ENCODE measurements around the gene PCDHB10. TPM values are rescaled to one million over a fixed set of nuclear protein-coding genes. Genes with fewer than 3 reads are reported as not detected.
"Not testable (repeated sequence)": the region's sequence is repeated elsewhere in the genome, so short reads cannot be mapped to it uniquely, and the experiment has no call there.

PCDHB10 gene
- total and polyA plus RNA-seq, 9 donors, result 2.7 to 5.2 (median 3.1) TPM

GRCh38 chr5:141208478-141208877, 16.3 kb downstream of the PCDHB10 start, which contains the start of gene PCDHB12:
Gene PCDHB12, plus strand, starts transcription at chr5:141208719. Its CDS starts 189 bp downstream, at chr5:141208908.
- H3K36me3 ChIP-seq, result no peaks in the 10 kb centered on the region
- intact Hi-C loops (cut with DNase I), result no loop called here
- peaks cover 0 to 33% of the 10 kb centered on the region in 2 donors for H3K9me3 ChIP-seq
- no peaks in the 10 kb centered on the region for H3K4me1 ChIP-seq (ENCODE audit: insufficient read depth)
- H3K4me3 ChIP-seq, result peak within 1 kb of the TSS; percentile 1
- no peaks in the 10 kb centered on the region for H3K27me3 ChIP-seq
- DNase-seq, result peak in 3 of 5 donors; percentile 19 to 44 (median 23)
- TF ChIP-seq, protein P1, sequence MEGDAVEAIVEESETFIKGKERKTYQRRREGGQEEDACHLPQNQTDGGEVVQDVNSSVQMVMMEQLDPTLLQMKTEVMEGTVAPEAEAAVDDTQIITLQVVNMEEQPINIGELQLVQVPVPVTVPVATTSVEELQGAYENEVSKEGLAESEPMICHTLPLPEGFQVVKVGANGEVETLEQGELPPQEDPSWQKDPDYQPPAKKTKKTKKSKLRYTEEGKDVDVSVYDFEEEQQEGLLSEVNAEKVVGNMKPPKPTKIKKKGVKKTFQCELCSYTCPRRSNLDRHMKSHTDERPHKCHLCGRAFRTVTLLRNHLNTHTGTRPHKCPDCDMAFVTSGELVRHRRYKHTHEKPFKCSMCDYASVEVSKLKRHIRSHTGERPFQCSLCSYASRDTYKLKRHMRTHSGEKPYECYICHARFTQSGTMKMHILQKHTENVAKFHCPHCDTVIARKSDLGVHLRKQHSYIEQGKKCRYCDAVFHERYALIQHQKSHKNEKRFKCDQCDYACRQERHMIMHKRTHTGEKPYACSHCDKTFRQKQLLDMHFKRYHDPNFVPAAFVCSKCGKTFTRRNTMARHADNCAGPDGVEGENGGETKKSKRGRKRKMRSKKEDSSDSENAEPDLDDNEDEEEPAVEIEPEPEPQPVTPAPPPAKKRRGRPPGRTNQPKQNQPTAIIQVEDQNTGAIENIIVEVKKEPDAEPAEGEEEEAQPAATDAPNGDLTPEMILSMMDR (IDR thresholded peaks at IDR 0.05), result no peak
- TF ChIP-seq POLR2A (IDR thresholded peaks at IDR 0.05) (no peak), EP300 (IDR thresholded peaks at IDR 0.05) (no peak)
- WGBS, 3 donors, result 14 to 22% (median 20%) methylated on average over 11 of the region's 11 CpGs
- H3K27ac ChIP-seq, result no peak within 1 kb of the TSS

DNA sequence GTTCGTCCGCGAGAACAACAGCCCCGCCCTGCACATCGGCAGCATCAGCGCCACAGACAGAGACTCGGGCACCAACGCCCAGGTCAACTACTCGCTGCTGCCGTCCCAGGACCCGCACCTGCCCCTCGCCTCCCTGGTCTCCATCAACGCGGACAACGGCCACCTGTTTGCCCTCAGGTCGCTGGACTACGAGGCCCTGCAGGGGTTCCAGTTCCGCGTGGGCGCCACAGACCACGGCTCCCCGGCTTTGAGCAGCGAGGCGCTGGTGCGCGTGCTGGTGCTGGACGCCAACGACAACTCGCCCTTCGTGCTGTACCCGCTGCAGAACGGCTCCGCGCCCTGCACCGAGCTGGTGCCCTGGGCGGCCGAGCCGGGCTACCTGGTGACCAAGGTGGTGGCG, 18.1 kb downstream of the PCDHB10 start:
- H3K4me1 ChIP-seq (ENCODE audit: insufficient read depth); H3K4me3 ChIP-seq; intact Hi-C loops (cut with DNase I); H3K27ac ChIP-seq; DNase-seq; H3K27me3 ChIP-seq; H3K36me3 ChIP-seq: not testable (repeated sequence)
- WGBS, 3 donors, result 24 to 47% (median 24%) methylated on average over 21 to 39 of the region's 39 CpGs
- peaks cover 0 to 43% of the 10 kb centered on the region in 2 donors for H3K9me3 ChIP-seq

GRCh38 chr5:141210849-141211248, 18.7 kb downstream of the PCDHB10 start:
- intact Hi-C loops (cut with DNase I); H3K36me3 ChIP-seq; H3K4me3 ChIP-seq; H3K27ac ChIP-seq; H3K4me1 ChIP-seq (ENCODE audit: insufficient read depth); DNase-seq; H3K27me3 ChIP-seq: not testable (repeated sequence)
- 17 to 42% (median 19%) methylated on average over 10 to 21 of the region's 27 CpGs for WGBS, 3 donors
- H3K9me3 ChIP-seq, result peaks cover 0 to 38% of the 10 kb centered on the region in 2 donors

DNA sequence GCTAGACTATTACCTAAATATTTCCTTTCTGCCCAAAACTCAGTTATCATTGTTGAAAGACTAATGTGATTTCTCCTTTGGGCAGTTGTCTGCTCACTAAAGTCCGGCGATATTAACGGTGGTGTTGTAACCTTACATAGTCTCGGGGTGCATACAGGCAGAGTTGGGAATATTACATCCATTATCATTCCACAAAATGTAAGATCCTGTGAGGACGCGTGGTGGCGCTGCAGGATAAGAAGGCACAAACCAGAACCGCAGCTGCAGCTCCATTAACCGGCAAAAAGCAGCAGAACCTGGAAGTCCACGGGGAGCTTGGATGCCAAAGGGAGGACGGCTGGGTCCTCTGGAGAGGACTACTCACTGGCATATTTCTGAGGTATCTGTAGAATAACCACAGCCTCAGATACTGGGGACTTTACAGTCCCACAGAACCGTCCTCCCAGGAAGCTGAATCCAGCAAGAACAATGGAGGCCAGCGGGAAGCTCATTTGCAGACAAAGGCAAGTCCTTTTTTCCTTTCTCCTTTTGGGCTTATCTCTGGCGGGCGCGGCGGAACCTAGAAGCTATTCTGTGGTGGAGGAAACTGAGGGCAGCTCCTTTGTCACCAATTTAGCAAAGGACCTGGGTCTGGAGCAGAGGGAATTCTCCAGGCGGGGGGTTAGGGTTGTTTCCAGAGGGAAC, 21.6 kb downstream of the PCDHB10 start, which contains the start of gene PCDHB13:
TSS of gene PCDHB13 (plus strand) at position 264 of the 684 bp plus-strand sequence. CDS start at position 469, 205 bp downstream.
- H3K4me3 ChIP-seq; intact Hi-C loops (cut with DNase I); H3K27me3 ChIP-seq; H3K27ac ChIP-seq; H3K36me3 ChIP-seq; H3K4me1 ChIP-seq (ENCODE audit: insufficient read depth): not testable (repeated sequence)
- WGBS, 3 donors, result 9 to 12% (median 10%) methylated on average over 12 to 13 of the region's 18 CpGs
- peaks cover 0 to 42% of the 10 kb centered on the region in 2 donors for H3K9me3 ChIP-seq
- DNase-seq, result peak in 2 of 5 donors; percentile 41 to 54

- H3K9me3 ChIP-seq, result peaks cover 0 to 34% of the 10 kb centered on the region in 2 donors
- DNase-seq; H3K27me3 ChIP-seq; intact Hi-C loops (cut with DNase I); H3K36me3 ChIP-seq; H3K4me1 ChIP-seq (ENCODE audit: insufficient read depth); H3K4me3 ChIP-seq; H3K27ac ChIP-seq: not testable (repeated sequence)
- 46 to 67% (median 60%) methylated on average over 10 to 12 of the region's 12 CpGs for WGBS, 3 donors
These were observed 22.4 kb downstream of the PCDHB10 start for GRCh38 chr5:141214583-141214982.

GRCh38 chr5:141215504-141215903, 23.4 kb downstream of the PCDHB10 start:
- H3K27me3 ChIP-seq; H3K4me1 ChIP-seq (ENCODE audit: insufficient read depth); H3K36me3 ChIP-seq; H3K27ac ChIP-seq; DNase-seq; H3K4me3 ChIP-seq; intact Hi-C loops (cut with DNase I): not testable (repeated sequence)
- 25 to 35% (median 34%) methylated on average over 28 to 34 of the region's 40 CpGs for WGBS, 3 donors
- H3K9me3 ChIP-seq, result peaks cover 0 to 28% of the 10 kb centered on the region in 2 donors

GRCh38 chr5:141216035-141216434, 23.9 kb downstream of the PCDHB10 start:
- intact Hi-C loops (cut with DNase I); H3K27ac ChIP-seq; H3K4me1 ChIP-seq (ENCODE audit: insufficient read depth); H3K36me3 ChIP-seq; H3K27me3 ChIP-seq; H3K4me3 ChIP-seq; DNase-seq: not testable (repeated sequence)
- 18 to 34% (median 29%) methylated on average over 18 to 26 of the region's 26 CpGs for WGBS, 3 donors
- H3K9me3 ChIP-seq, result peaks cover 0 to 27% of the 10 kb centered on the region in 2 donors

Data from ovary (tissue), 9 donors.